Heart right ventricle (tissue), 16 donors: ENCODE measurements around the gene BATF. TPM values are rescaled to one million over a fixed set of nuclear protein-coding genes. Genes with fewer than 3 reads are reported as not detected.

Source experiments
- ATAC-seq, 8 donors: fragments of 200-7000 bp; cut with Tn5 transposase; one replicate each; pipeline ENCODE4 v1.9.1; 2020; ENCODE audit warnings: mild to moderate bottlenecking in 8 of 8, moderate library complexity in 8 of 8, moderate number of reproducible peaks in 1 of 8
- DNase-seq, 2 donors: peaks; one replicate each; pipeline ENCODE4 v3.0.0-alpha.2; 2020
- H3K27ac ChIP-seq, 10 donors: fragments of 200-600 bp; sonication (generic) in 2 of 10; one replicate each; pipeline versions ENCODE4 v1.5.0 to v1.8.0; 2020 to 2022; ENCODE audit warnings: mild to moderate bottlenecking in 3 of 10
- H3K27me3 ChIP-seq, 7 donors: fragments of 200-600 bp; one replicate each; pipeline ENCODE4 v1.8.0; 2021 to 2022; ENCODE audit warnings: mild to moderate bottlenecking in 2 of 7
- H3K36me3 ChIP-seq, 9 donors: fragments of 200-600 bp; sonication (generic) in 1 of 9; one replicate each; pipeline versions ENCODE4 v1.5.0 to v1.8.0; 2020 to 2022; ENCODE audit warnings: mild to moderate bottlenecking in 2 of 9
- H3K4me1 ChIP-seq, 9 donors: fragments of 200-600 bp; sonication (generic) in 1 of 9; one replicate each; pipeline versions ENCODE4 v1.5.0 to v1.8.0; 2020 to 2022; ENCODE audit warnings: mild to moderate bottlenecking in 4 of 9
- H3K4me3 ChIP-seq, 10 donors: fragments of 200-600 bp; sonication (generic) in 2 of 10; one replicate each; pipeline versions ENCODE4 v1.5.0 to v1.8.0; 2020 to 2022; ENCODE audit warnings: mild to moderate bottlenecking in 7 of 10, moderate library complexity in 2 of 10
- H3K9me3 ChIP-seq, 11 donors: fragments of 200-600 bp in 10 of 11; sonication (generic) in 2 of 11; one replicate each; pipeline versions ENCODE4 v1.5.0 to v1.8.0; 2013 to 2022; ENCODE audit warnings: mild to moderate bottlenecking in 2 of 11, control low read depth in 1 of 11, moderate library complexity in 1 of 11
- WGBS, 2 donors: extraction: QIAGEN DNeasy Blood & Tissue Kit; methylation state at CpG; one replicate each; pipeline ENCODE4 v1.1.7; 2013; ENCODE audit warnings: inconsistent platforms in 1 of 2; 5-methylcytosine and 5-hydroxymethylcytosine counted together
- intact Hi-C, 10 donors: fragments of 100-400 bp; cut with DNase I; formaldehyde crosslinking; loops; one replicate each; pipeline versions ENCODE4 v1.11.1 to v1.14.2; 2022
- polyA plus RNA-seq, 2 donors: library from polyadenylated mRNA; stranded (reverse); fragments of 200-250 nt; gene quantifications; one replicate each; pipeline ENCODE4 v1.2.3, GENCODE V29; 2013
- total RNA-seq, 10 donors: library from RNA; stranded (reverse); fragmentation: NEBNext Ultra II Directional in 3 of 10; extraction: Animal tissue kit (Norgen Biotek cat#: 25700) in 3 of 10; gene quantifications; one replicate each; pipeline versions ENCODE4 v1.2.1 to v1.2.4, GENCODE V29; 2021 to 2023
- TF ChIP-seq, protein P1 (sequence below), 9 donors: fragments of 200-600 bp; sonication (generic) in 2 of 9; IDR thresholded peaks; one replicate each; pipeline versions ENCODE4 v1.5.0 to v1.8.0; 2021 to 2022; ENCODE audit warnings: antibody characterized with exemption in 9 of 9, mild to moderate bottlenecking in 5 of 9, moderate library complexity in 1 of 9
- donor health status: Arrhythmogenic right ventricular cardiomyopathy.
- donor health status: ischemic (EF 13 %, LVEDD 7.1; RV severe dilation, severe dysfunction).
- donor health status: healthy with polysubstance abuse.
- donor health status: DM: no; HTN: yes; CAD: no.
- donor health status: DM: no; HTN: no; CAD: no.
- donor health status: ischemic (EF 25% LVEDD 6.9; RV normal size, moderate dysfunction).
- donor health status: ischemic (EF 25% LVEDD 5.7; RV mildly dilated, moderate dysfunction).
- donor health status: healthy.
- donor health status: DM: yes; HTN: yes; CAD: no.
- donor health status: Ischemic cardiomyopathy.
- donor health status: ischemic (EF 35%, LVEDD 5.7; RV mildly dilated, moderate dysfunction).
- donor health status: nonischemic (EF 11% LVEDD 7.7; RV severe dilation, severe dysfunction).
- donor health status: DM: yes; HTN: yes; CAD: no.
- donor health status: PGD.
- donor health status: ischemic (EF 29% LVEDD 5.4; RV normal size, mild dysfunction).
- donor health status: nonischemic (EF 23%, LVEDD 6.1; RV moderate dilation, normal function).

Gene BATF
- total and polyA plus RNA-seq, 12 donors = 0.34 to 3.3 (median 1.7) TPM; not detected in 5

DNA sequence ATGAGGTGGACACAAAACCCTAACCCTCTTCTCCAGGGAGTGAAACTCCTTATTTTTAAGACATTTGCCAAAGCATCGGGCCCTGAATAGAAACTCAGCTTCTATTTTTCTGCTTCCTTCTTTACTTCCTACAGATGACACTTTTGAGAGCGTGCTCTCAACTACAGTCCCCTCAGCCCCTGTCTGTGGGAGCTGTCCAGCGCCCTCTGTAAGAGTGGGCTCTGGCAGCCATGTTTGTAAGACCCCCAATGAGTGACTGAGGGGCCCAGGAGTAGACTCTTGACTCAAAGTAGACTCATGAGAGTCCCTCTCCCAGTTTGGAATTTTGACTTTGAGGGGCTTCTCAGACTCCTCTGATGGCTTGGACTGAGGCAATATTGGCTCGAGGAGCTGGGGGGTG lies 25.5 kb upstream of the BATF start:
- H3K9me3 ChIP-seq = no peaks in the 10 kb centered on the region
- DNase-seq (no peak), ATAC-seq (no peak)
- H3K27ac ChIP-seq = no peak overlapping the region
- H3K4me3 ChIP-seq = no peak overlapping the region
- H3K36me3 ChIP-seq = no peaks in the 10 kb centered on the region
- 89 to 91% methylated on average over 4 of the region's 4 CpGs for WGBS, 2 donors
- TF ChIP-seq, protein P1, sequence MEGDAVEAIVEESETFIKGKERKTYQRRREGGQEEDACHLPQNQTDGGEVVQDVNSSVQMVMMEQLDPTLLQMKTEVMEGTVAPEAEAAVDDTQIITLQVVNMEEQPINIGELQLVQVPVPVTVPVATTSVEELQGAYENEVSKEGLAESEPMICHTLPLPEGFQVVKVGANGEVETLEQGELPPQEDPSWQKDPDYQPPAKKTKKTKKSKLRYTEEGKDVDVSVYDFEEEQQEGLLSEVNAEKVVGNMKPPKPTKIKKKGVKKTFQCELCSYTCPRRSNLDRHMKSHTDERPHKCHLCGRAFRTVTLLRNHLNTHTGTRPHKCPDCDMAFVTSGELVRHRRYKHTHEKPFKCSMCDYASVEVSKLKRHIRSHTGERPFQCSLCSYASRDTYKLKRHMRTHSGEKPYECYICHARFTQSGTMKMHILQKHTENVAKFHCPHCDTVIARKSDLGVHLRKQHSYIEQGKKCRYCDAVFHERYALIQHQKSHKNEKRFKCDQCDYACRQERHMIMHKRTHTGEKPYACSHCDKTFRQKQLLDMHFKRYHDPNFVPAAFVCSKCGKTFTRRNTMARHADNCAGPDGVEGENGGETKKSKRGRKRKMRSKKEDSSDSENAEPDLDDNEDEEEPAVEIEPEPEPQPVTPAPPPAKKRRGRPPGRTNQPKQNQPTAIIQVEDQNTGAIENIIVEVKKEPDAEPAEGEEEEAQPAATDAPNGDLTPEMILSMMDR (IDR thresholded peaks at IDR 0.05) = no peak
- H3K27me3 ChIP-seq = no peaks in the 10 kb centered on the region
- peaks cover 0 to 23% (median 0%) of the 10 kb centered on the region in 9 donors for H3K4me1 ChIP-seq
- intact Hi-C loops = loop anchor here in 2 of 10 donors (10.0 kb wide), 2 partner anchors 272 to 362 kb away; no protein-coding TSS in a partner anchor

DNA sequence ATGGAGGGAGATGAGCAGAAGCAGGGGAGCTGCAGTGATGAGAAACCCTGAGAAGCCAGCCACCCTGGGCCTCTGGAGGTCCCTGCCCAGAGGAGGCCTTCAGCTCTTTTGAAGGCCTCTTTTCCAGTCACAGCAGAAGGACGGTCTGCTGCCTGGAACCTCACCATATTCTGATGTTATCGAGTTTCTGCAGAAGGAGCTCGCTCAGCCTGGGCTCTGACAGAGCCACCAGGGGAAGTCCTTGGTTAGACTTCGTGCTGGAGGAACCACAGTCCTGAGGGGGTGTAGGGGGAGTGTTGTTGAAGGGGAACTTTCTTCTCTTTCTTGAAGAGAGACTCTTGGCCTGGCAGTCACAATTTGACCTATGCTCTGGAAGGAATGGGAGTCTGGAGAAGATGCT lies 25.1 kb upstream of the BATF start:
- DNase-seq (no peak), ATAC-seq (no peak)
- WGBS, 2 donors = 86 to 89% methylated on average over 4 of the region's 4 CpGs
- Histone ChIP-seq H3K4me1 (peaks cover 0 to 23% (median 0%) of the 10 kb centered on the region in 9 donors), H3K9me3 (no peaks in the 10 kb centered on the region), H3K27me3 (no peaks in the 10 kb centered on the region), H3K36me3 (no peaks in the 10 kb centered on the region), H3K4me3 (no peak overlapping the region), H3K27ac (no peak overlapping the region)
- TF ChIP-seq, protein P1 (IDR thresholded peaks at IDR 0.05) = no peak
- intact Hi-C loops = loop anchor here in 2 of 10 donors (10.0 kb wide), 2 partner anchors 272 to 362 kb away; no protein-coding TSS in a partner anchor

DNA sequence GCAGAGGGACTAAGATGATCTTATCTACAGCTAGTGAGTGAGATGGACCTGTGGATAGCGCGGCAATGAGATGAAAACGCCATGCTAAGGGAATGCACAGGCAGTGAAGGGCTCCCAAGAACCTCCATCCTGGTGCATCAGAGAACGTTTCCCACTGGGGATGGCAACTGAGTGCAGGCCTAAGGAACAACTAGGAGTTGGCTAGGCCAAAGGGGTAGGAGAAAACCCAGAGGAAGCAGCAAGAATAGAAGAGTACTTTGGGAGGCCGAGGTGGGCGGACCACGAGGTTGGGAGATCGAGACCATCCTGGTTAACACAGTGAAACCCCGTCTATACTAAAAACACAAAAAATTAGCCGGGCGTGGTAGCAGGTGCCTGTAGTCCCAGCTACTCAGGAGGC lies 24.6 kb upstream of the BATF start:
- DNase-seq (no peak), ATAC-seq (no peak)
- Histone ChIP-seq H3K27me3 (no peaks in the 10 kb centered on the region), H3K4me3 (no peak overlapping the region), H3K27ac (no peak overlapping the region), H3K36me3 (no peaks in the 10 kb centered on the region), H3K9me3 (no peaks in the 10 kb centered on the region), H3K4me1 (peaks cover 0 to 23% (median 0%) of the 10 kb centered on the region in 9 donors)
- TF ChIP-seq, protein P1 (IDR thresholded peaks at IDR 0.05) = no peak
- intact Hi-C loops = loop anchor here in 2 of 10 donors (10.0 kb wide), 2 partner anchors 273 to 363 kb away; no protein-coding TSS in a partner anchor
- WGBS, 2 donors = 95 to 96% methylated on average over 11 of the region's 11 CpGs

DNA sequence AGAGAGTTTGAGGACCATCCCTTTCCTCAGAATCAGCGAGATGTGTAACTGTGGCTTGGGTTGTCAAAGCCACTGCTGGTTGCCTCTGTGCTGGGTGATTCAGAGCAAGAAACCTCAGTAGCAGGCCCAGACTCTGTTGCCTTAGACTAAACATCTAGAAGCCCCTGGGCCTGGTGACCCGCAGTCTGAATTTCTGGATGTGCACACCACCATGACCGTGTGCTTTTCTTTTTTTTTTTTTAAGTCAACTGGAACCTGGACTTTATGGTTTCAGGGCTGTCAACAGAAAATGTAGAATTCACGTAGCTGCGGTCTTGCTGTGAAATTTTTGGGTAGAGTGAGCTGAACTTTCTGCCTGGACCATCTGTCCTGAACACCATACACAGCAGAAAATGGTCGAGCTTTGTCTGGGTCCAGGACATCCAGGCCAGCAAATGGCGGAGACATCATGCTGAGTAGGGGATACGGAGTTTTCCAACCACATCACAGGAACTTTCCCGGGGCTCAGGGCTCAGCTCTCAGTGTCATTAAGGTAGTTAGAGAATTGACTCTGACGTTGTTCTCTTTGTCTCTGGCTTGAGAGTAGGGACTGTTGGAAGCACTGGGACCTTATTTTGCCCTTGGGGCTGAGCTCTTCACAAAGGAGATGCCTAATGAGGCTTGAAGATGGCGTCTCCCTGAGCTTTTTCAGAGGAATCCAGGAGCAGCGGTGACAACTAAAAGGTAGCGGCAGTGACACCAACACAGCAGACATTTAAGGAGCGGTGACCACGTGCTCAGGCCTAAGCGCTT lies 23.0 kb upstream of the BATF start:
- H3K27me3 ChIP-seq = no peaks in the 10 kb centered on the region
- 90 to 93% methylated on average over 16 of the region's 16 CpGs for WGBS, 2 donors
- DNase-seq (no peak), ATAC-seq (no peak)
- H3K9me3 ChIP-seq = peaks cover 0 to 2% (median 0%) of the 10 kb centered on the region in 11 donors
- no peak overlapping the region for H3K27ac ChIP-seq
- no peak overlapping the region for H3K4me3 ChIP-seq
- intact Hi-C loops = loop anchor here in 2 of 10 donors (10.0 kb wide), 2 partner anchors 274 to 364 kb away; no protein-coding TSS in a partner anchor
- no peaks in the 10 kb centered on the region for H3K36me3 ChIP-seq
- TF ChIP-seq, protein P1 (IDR thresholded peaks at IDR 0.05) = no peak
- peaks cover 0 to 23% (median 0%) of the 10 kb centered on the region in 9 donors for H3K4me1 ChIP-seq
